ENCODE data around the gene SLPI. TPM values are rescaled to one million over a fixed set of nuclear protein-coding genes. Genes with fewer than 3 reads are reported as not detected.

The SLPI gene
- 1,000 to 10,000 TPM in 2 of 4 donors, 100 to 1,000 TPM in 2; 250 to 1,637 (median 1,024) TPM for total RNA-seq

GRCh38 chr20:45254383-45255262 is at the start of gene SLPI:
Gene SLPI, minus strand, starts transcription at chr20:45254564. Its CDS starts 21 bp downstream, at chr20:45254543.
- Histone ChIP-seq H3K27me3 (peaks cover 0 to 19% (median 0%) of the 10 kb centered on the region in 4 donors), H3K36me3 (no peaks in the 10 kb centered on the region), H3K9me3 (no peaks in the 10 kb centered on the region), H3K27ac (peak within 1 kb of the TSS; percentile 79 to 91 (median 86)), H3K4me1 (peaks cover 16 to 70% (median 39%) of the 10 kb centered on the region in 3 donors), H3K4me3 (peak within 1 kb of the TSS; percentile 15 to 57 (median 37))
- intact Hi-C loops (cut with DNase I), result no loop called here
- no peak for DNase-seq
- 19 to 21% methylated on average over 6 to 7 of the region's 7 CpGs for WGBS, 2 donors
- peak in 3 of 4 donors; percentile 19 to 50 (median 26) for TF ChIP-seq POLR2A (IDR thresholded peaks at IDR 0.05)
- TF ChIP-seq CTCF (IDR thresholded peaks at IDR 0.05), result no peak

GRCh38 chr20:45303586-45304463 is 49.5 kb upstream of the SLPI start:
- TF ChIP-seq POLR2A (IDR thresholded peaks at IDR 0.05), result no peak
- TF ChIP-seq CTCF (IDR thresholded peaks at IDR 0.05), result no peak
- intact Hi-C loops (cut with DNase I), result no loop called here
- DNase-seq, result no peak
- no peak overlapping the region for H3K27ac ChIP-seq
- no peak overlapping the region for H3K4me3 ChIP-seq
- no peaks in the 10 kb centered on the region for H3K36me3 ChIP-seq
- H3K9me3 ChIP-seq, result no peaks in the 10 kb centered on the region
- H3K27me3 ChIP-seq, result peaks cover 0 to 71% (median 0%) of the 10 kb centered on the region in 4 donors
- peaks cover 0 to 27% (median 6%) of the 10 kb centered on the region in 3 donors for H3K4me1 ChIP-seq
- 58 to 75% methylated on average over 15 to 35 of the region's 47 CpGs for WGBS, 2 donors

- 56 to 79% methylated on average over 5 of the region's 5 CpGs for WGBS, 2 donors
- Histone ChIP-seq H3K27ac (no peak overlapping the region), H3K4me3 (no peak overlapping the region), H3K36me3 (no peaks in the 10 kb centered on the region), H3K27me3 (peaks cover 0 to 72% (median 0%) of the 10 kb centered on the region in 4 donors), H3K9me3 (no peaks in the 10 kb centered on the region), H3K4me1 (peaks cover 0 to 7% (median 0%) of the 10 kb centered on the region in 3 donors)
- TF ChIP-seq POLR2A (IDR thresholded peaks at IDR 0.05) (no peak), CTCF (IDR thresholded peaks at IDR 0.05) (no peak)
- intact Hi-C loops (cut with DNase I), result no loop called here
- no peak for DNase-seq
Observed at GRCh38 chr20:45301824-45302271, 47.5 kb upstream of the SLPI start.

- DNase-seq, result no peak
- intact Hi-C loops (cut with DNase I), result no loop called here
- Histone ChIP-seq H3K4me3 (no peak overlapping the region), H3K9me3 (no peaks in the 10 kb centered on the region), H3K36me3 (no peaks in the 10 kb centered on the region), H3K4me1 (no peaks in the 10 kb centered on the region), H3K27ac (no peak overlapping the region), H3K27me3 (peaks cover 0 to 72% (median 0%) of the 10 kb centered on the region in 4 donors)
- TF ChIP-seq POLR2A (IDR thresholded peaks at IDR 0.05) (no peak), CTCF (IDR thresholded peaks at IDR 0.05) (peak in 1 of 6 experiments; percentile 34)
- 61% methylated on average over 3 of the region's 4 CpGs; no CpG with 5 or more reads in 1 of the 2 donors for WGBS, 2 donors
Observed at GRCh38 chr20:45300961-45301360, 46.6 kb upstream of the SLPI start.

All from esophagus squamous epithelium (tissue), 5 donors.